ENCODE data around the gene MYOT.

The MYOT gene

GRCh38 chr5:137902408-137903133 is 34.9 kb downstream of the MYOT start:
- no peak for DNase-seq

GRCh38 chr5:137914758-137915157 is 47.1 kb downstream of the MYOT start:
- no peak for DNase-seq

GRCh38 chr5:137916923-137917322 is 49.3 kb downstream of the MYOT start:
- no peak for DNase-seq

GRCh38 chr5:137921931-137922330 is 54.3 kb downstream of the MYOT start:
- DNase-seq, result no peak

- no peak for DNase-seq
Observed at GRCh38 chr5:137923856-137924255, 56.2 kb downstream of the MYOT start.

GRCh38 chr5:137932800-137933199 is 65.1 kb downstream of the MYOT start:
- no peak for DNase-seq

- no peak for DNase-seq
Observed at GRCh38 chr5:137933491-137933911, 65.8 kb downstream of the MYOT start.

GRCh38 chr5:137935190-137935589 is 67.5 kb downstream of the MYOT start:
- DNase-seq, result no peak

GRCh38 chr5:137935694-137936093 is 68.0 kb downstream of the MYOT start:
- DNase-seq, result no peak

Data from NCI-H1694 treated with DMSO at 0.1 percent for 48 hours (cell line).